Adrenal gland (tissue), 12 donors: ENCODE results near the gene JAZF1. TPM values are rescaled to one million over a fixed set of nuclear protein-coding genes. Genes with fewer than 3 reads are reported as not detected.

Experiments
- DNase-seq, 7 donors: peaks; one replicate each; pipeline ENCODE4 v3.0.0-alpha.2; 2019 to 2020
- H3K27ac ChIP-seq, 5 donors: fragments of 200-600 bp; sonication (generic) in 4 of 5; 1 replicate in 3 of 5; 2 replicates in 2 of 5; pipeline versions ENCODE4 v1.5.1 to v1.8.0; 2016 to 2020; ENCODE audit warnings: mild to moderate bottlenecking in 1 of 5
- H3K27me3 ChIP-seq: fragments of 200-600 bp; 2 replicates; pipeline ENCODE4 v1.8.0; 2021
- H3K36me3 ChIP-seq, 2 donors: fragments of 200-600 bp; replicated peaks in 1 of 2; 1 replicate in 1 of 2; 2 replicates in 1 of 2; pipeline versions ENCODE4 v1.5.1 to v1.8.0; 2018 to 2022
- H3K4me1 ChIP-seq, 2 donors: fragments of 200-600 bp; replicated peaks in 1 of 2; 1 replicate in 1 of 2; 2 replicates in 1 of 2; pipeline versions ENCODE4 v1.5.1 to v1.8.0; 2018 to 2021
- H3K4me3 ChIP-seq, 4 donors: fragments of 200-600 bp; sonication (generic) in 3 of 4; one replicate each; pipeline ENCODE4 v1.5.1; 2016 to 2018
- H3K9me3 ChIP-seq, 3 donors: fragments of 200-600 bp; sonication (generic) in 1 of 3; replicated peaks in 1 of 3; 1 replicate in 2 of 3; 2 replicates in 1 of 3; pipeline versions ENCODE4 v1.5.1 to v1.8.0; 2016 to 2021
- CTCF ChIP-seq, 6 experiments: fragments of 450-650 bp in 4 of 6; fragments of 200-600 bp in 2 of 6; sonication (generic) in 1 of 6; IDR thresholded peaks; 1 replicate in 5 of 6; 2 replicates in 1 of 6; pipeline versions ENCODE4 v1.5.1 to v1.8.0; 2016 to 2021; ENCODE audit warnings: antibody characterized with exemption in 6 of 6, mild to moderate bottlenecking in 2 of 6, moderate library complexity in 1 of 6
- POLR2A ChIP-seq, 2 donors: fragments of 450-650 bp; IDR thresholded peaks; one replicate each; pipeline ENCODE4 v1.6.1; 2017; ENCODE audit warnings: antibody characterized with exemption in 2 of 2, mild to moderate bottlenecking in 2 of 2, moderate library complexity in 1 of 2
- WGBS, 4 donors: extraction: QIAGEN DNeasy Blood & Tissue Kit in 2 of 4; methylation state at CpG; one replicate each; pipeline versions ENCODE4 v1.1.5 to v1.1.7; 2013 to 2017; 5-methylcytosine and 5-hydroxymethylcytosine counted together
- intact Hi-C, 2 donors: fragments of 100-400 bp; cut with DNase I; formaldehyde crosslinking; loops; one replicate each; pipeline versions ENCODE4 v1.14.1 to v1.15.0; 2022 to 2023
- polyA plus RNA-seq, 3 donors: library from polyadenylated mRNA; stranded (reverse); fragments of 200-250 nt in 2 of 3; fragments of 350-450 nt in 1 of 3; fragmentation: Illumina TruSeq in 1 of 3; extraction: RNeasy Lipid Tissue Mini Kit (QIAGEN cat#74804) in 1 of 3; gene quantifications; one replicate each; pipeline ENCODE4 v1.2.3, GENCODE V29; 2013 to 2014
- total RNA-seq, 9 donors: library from RNA; depleted of rRNA in 4 of 9; stranded (reverse); fragments of >200 nt in 4 of 9; fragments of 120-200 nt in 1 of 9; fragmentation: NEBNext Ultra II Directional in 1 of 9; extraction: Animal tissue kit (Norgen Biotek cat#: 25700) in 1 of 9; gene quantifications; one replicate each; pipeline versions ENCODE4 v1.1.0 to v1.2.4, GENCODE V29; 2013 to 2023
- donor health status: healthy with polysubstance abuse.
- donor health status: Bipolar disorder and iron deficiency.
- donor health status: DM: yes; HTN: yes; CAD: no.
- donor health status: DM: no; HTN: no; CAD: no.
- donor health status: DM: no; HTN: no; CAD: no.
- donor health status: DM: yes; HTN: yes; CAD: no.

Gene JAZF1
- total and polyA plus RNA-seq, 12 donors = 18.5 to 192 (median 96.3) TPM

GRCh38 chr7:28071570-28071969, 109.0 kb downstream of the JAZF1 start:
- TF ChIP-seq CTCF (IDR thresholded peaks at IDR 0.05) (no peak), POLR2A (IDR thresholded peaks at IDR 0.05) (no peak)
- intact Hi-C loops = no loop called here
- DNase-seq = no peak
- WGBS, 4 donors = 93 to 95% (median 94%) methylated on average over 6 of the region's 6 CpGs
- H3K9me3 ChIP-seq = no peaks in the 10 kb centered on the region
- H3K36me3 ChIP-seq = no peaks in the 10 kb centered on the region
- no peak overlapping the region for H3K4me3 ChIP-seq
- H3K27me3 ChIP-seq = no peaks in the 10 kb centered on the region
- H3K27ac ChIP-seq = no peak overlapping the region
- H3K4me1 ChIP-seq = peaks cover 7 to 42% of the 10 kb centered on the region in 2 donors

- no peak overlapping the region for H3K4me3 ChIP-seq
- no peak for DNase-seq
- H3K36me3 ChIP-seq = no peaks in the 10 kb centered on the region
- H3K27me3 ChIP-seq = no peaks in the 10 kb centered on the region
- WGBS, 4 donors = 78 to 84% (median 81%) methylated on average over 9 of the region's 9 CpGs
- no peaks in the 10 kb centered on the region for H3K9me3 ChIP-seq
- TF ChIP-seq POLR2A (IDR thresholded peaks at IDR 0.05) (no peak), CTCF (IDR thresholded peaks at IDR 0.05) (no peak)
- intact Hi-C loops = no loop called here
- no peak overlapping the region for H3K27ac ChIP-seq
- peaks cover 7 to 42% of the 10 kb centered on the region in 2 donors for H3K4me1 ChIP-seq
Measured at GRCh38 chr7:28070297-28071055, 110.1 kb downstream of the JAZF1 start.

GRCh38 chr7:28069807-28070206, 110.8 kb downstream of the JAZF1 start:
- Histone ChIP-seq H3K27ac (peak overlapping the region in 1 of 5 donors; percentile 35), H3K4me1 (peaks cover 7 to 42% of the 10 kb centered on the region in 2 donors), H3K27me3 (no peaks in the 10 kb centered on the region), H3K36me3 (no peaks in the 10 kb centered on the region), H3K4me3 (no peak overlapping the region), H3K9me3 (no peaks in the 10 kb centered on the region)
- WGBS, 4 donors = 34 to 53% (median 40%) methylated on average over 8 to 10 of the region's 10 CpGs
- intact Hi-C loops = no loop called here
- TF ChIP-seq POLR2A (IDR thresholded peaks at IDR 0.05) (no peak), CTCF (IDR thresholded peaks at IDR 0.05) (no peak)
- peak; percentile 41 to 74 (median 61) for DNase-seq

GRCh38 chr7:28069388-28069787, 111.2 kb downstream of the JAZF1 start:
- H3K27me3 ChIP-seq = no peaks in the 10 kb centered on the region
- no peak overlapping the region for H3K4me3 ChIP-seq
- WGBS, 4 donors = 90 to 100% (median 96%) methylated on average over 1 to 3 of the region's 3 CpGs
- H3K27ac ChIP-seq = peak overlapping the region in 2 of 5 donors; percentile 1 to 35
- H3K36me3 ChIP-seq = no peaks in the 10 kb centered on the region
- no peak for DNase-seq
- H3K9me3 ChIP-seq = no peaks in the 10 kb centered on the region
- intact Hi-C loops = no loop called here
- TF ChIP-seq POLR2A (IDR thresholded peaks at IDR 0.05) = no peak
- no peak for TF ChIP-seq CTCF (IDR thresholded peaks at IDR 0.05)
- peaks cover 7 to 42% of the 10 kb centered on the region in 2 donors for H3K4me1 ChIP-seq
